ENCODE data around the gene RNF151. TPM values are rescaled to one million over a fixed set of nuclear protein-coding genes. Genes with fewer than 3 reads are reported as not detected.

The RNF151 gene
- total RNA-seq, 2 experiments from 2014 or later: not detected

DNA sequence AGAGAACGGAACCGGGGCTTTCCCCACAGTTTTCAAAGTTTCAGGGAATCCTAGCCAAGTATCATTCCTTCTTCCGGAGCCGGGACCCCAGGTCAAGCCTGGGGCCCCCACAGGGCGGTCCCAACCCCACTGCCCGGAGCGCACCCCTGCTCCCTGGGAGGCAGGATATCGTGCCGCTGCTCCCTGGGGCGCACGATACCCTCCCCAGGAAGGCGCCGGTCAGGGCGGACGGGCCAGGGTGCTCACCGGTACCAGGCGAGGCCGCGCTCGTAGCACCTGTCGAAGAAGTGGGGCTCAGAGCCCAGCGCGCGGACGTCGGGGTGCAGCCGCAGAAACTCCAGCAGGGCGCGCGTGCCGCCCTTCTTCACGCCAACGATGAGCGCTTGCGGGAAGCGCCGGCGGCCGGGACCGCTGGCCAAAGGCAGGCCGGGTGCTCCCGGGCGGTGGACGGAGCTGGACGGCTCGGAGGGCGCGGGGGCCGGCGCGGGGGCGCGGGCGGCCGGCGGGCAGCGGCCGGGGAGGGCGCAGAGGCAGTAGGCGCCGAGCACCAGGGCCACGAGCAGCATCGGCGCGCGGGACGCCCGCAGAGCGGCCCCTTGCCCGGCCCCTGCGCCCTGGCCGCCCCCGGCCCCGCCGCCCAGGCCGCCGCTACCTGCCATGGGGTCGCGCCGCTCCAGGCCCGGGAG, 48.8 kb upstream of the RNF151 start:
- Histone ChIP-seq H3K79me2 (ENCODE audit: insufficient read depth, low read depth, low read length) (no peaks in the 10 kb centered on the region), H3K36me3 (ENCODE audit: insufficient read depth, low read length) (no peaks in the 10 kb centered on the region), H3K4me2 (ENCODE audit: low read length) (no peak overlapping the region), H3K4me3 (ENCODE audit: low read depth, low read length, poor library complexity, severe bottlenecking) (no peak overlapping the region), H3K9me2 (ENCODE audit: insufficient read depth, low read length) (no peaks in the 10 kb centered on the region), H4K20me1 (ENCODE audit: insufficient read depth, low read length) (no peaks in the 10 kb centered on the region), H3K27ac (ENCODE audit: low read depth, low read length, poor library complexity, severe bottlenecking) (no peak overlapping the region), H3K4me1 (ENCODE audit: insufficient read depth, low read length, poor library complexity, severe bottlenecking) (peaks cover 2% of the 10 kb centered on the region), H3K9me3 (ENCODE audit: low read length) (no peaks in the 10 kb centered on the region), H2AFZ (ENCODE audit: low read length) (no peak overlapping the region)
- ChIA-PET POLR2A (no interaction called here), CTCF (ENCODE audit: unreplicated experiment) (no interaction called here)
- no peak for DNase-seq (ENCODE audit: low spot score)
- intact Hi-C loops (cut with micrococcal nuclease; ENCODE audit: unreplicated experiment): no loop called here
- BruUV-seq (replicated peaks): no TSS peak
- TF ChIP-seq, protein P1, sequence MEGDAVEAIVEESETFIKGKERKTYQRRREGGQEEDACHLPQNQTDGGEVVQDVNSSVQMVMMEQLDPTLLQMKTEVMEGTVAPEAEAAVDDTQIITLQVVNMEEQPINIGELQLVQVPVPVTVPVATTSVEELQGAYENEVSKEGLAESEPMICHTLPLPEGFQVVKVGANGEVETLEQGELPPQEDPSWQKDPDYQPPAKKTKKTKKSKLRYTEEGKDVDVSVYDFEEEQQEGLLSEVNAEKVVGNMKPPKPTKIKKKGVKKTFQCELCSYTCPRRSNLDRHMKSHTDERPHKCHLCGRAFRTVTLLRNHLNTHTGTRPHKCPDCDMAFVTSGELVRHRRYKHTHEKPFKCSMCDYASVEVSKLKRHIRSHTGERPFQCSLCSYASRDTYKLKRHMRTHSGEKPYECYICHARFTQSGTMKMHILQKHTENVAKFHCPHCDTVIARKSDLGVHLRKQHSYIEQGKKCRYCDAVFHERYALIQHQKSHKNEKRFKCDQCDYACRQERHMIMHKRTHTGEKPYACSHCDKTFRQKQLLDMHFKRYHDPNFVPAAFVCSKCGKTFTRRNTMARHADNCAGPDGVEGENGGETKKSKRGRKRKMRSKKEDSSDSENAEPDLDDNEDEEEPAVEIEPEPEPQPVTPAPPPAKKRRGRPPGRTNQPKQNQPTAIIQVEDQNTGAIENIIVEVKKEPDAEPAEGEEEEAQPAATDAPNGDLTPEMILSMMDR (conservative IDR thresholded peaks at IDR 0.05; ENCODE audit: low read length): no peak
- TF ChIP-seq EZH2phosphoT487 (IDR thresholded peaks at IDR 0.05; ENCODE audit: borderline replicate concordance, low read depth, low read length): no peak

DNA sequence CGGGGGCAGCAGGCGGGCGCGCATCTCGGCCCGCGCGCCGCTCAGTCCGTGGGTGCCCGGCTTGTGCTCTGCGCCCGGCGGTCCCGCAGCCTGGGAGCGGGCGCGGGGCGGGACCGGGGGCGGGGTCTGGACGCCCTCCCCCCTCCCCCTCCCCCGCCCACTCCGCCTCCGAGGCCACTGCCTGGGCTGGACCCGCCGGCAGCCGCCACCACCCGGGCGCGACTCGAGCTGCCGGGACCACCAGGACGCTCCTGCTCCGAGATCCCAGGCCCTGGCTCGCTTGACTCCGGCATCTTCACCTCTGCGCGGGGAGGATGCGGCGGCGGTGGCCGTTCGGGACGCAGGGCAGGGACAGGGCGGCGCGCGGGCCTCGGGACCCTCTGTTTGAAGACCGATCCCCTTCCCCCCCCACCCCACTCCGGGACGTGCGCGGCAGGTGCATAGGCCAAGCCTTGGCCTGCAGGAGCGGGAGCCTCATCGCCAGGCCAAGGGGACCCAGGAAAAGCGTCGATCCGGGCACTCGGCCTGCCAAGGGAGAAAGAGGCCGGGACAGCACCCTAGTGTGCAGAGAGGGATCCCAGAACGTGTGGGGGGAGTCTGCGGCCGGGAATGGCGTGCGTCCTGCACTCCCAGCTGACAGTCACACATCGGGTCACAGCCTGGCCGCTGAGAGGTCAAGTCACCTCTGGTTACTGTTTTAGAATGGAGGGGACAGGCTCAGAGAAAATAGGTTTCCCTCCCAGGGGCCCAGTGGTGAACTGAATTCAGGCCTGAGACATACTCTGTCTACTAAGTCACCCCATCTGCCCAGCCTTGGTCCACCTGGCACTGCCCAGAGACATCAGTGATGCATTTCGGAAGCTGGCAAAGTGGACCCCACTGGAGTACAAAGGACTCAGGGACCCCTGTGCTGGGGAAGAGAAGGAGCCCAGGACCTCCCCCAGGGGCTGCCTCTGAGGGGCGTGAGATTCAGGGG, 48.0 kb upstream of the RNF151 start, which contains the start of gene HS3ST6:
Gene HS3ST6 (minus strand): TSS at position 65 of the 976 bp plus-strand sequence. CDS start 92 bp downstream, outside the sequence.
- POLR2A ChIA-PET: no interaction called here
- no peaks in the 10 kb centered on the region for H4K20me1 ChIP-seq (ENCODE audit: insufficient read depth, low read length)
- H3K9me2 ChIP-seq (ENCODE audit: insufficient read depth, low read length): no peaks in the 10 kb centered on the region
- H3K4me2 ChIP-seq (ENCODE audit: low read length): no peak within 1 kb of the TSS
- H3K36me3 ChIP-seq (ENCODE audit: insufficient read depth, low read length): no peaks in the 10 kb centered on the region
- DNase-seq (ENCODE audit: low spot score): no peak
- H3K9me3 ChIP-seq (ENCODE audit: low read length): no peaks in the 10 kb centered on the region
- H3K27ac ChIP-seq (ENCODE audit: low read depth, low read length, poor library complexity, severe bottlenecking): no peak within 1 kb of the TSS
- H3K4me3 ChIP-seq (ENCODE audit: low read depth, low read length, poor library complexity, severe bottlenecking): no peak within 1 kb of the TSS
- TF ChIP-seq EZH2phosphoT487 (IDR thresholded peaks at IDR 0.05; ENCODE audit: borderline replicate concordance, low read depth, low read length): no peak
- TF ChIP-seq, protein P1 (conservative IDR thresholded peaks at IDR 0.05; ENCODE audit: low read length): no peak
- no TSS peak for BruUV-seq (replicated peaks)
- CTCF ChIA-PET (ENCODE audit: unreplicated experiment): no interaction called here
- H2AFZ ChIP-seq (ENCODE audit: low read length): no peak within 1 kb of the TSS
- peaks cover 2% of the 10 kb centered on the region for H3K4me1 ChIP-seq (ENCODE audit: insufficient read depth, low read length, poor library complexity, severe bottlenecking)
- H3K79me2 ChIP-seq (ENCODE audit: insufficient read depth, low read depth, low read length): no peaks in the 10 kb centered on the region
- intact Hi-C loops (cut with micrococcal nuclease; ENCODE audit: unreplicated experiment): no loop called here

Measured in OCI-LY7 (cell line).